Brain (organoid and tissue), 1 donor: ENCODE measurements around the gene ADH1A. TPM values are rescaled to one million over a fixed set of nuclear protein-coding genes. Genes with fewer than 3 reads are reported as not detected.

ENCODE experiments used
- polyA plus RNA-seq: library from polyadenylated mRNA; stranded (reverse); fragments of 350-450 nt; fragmentation: Illumina TruSeq; extraction: RNeasy Lipid Tissue Mini Kit (QIAGEN cat#74804); gene quantifications from one replicate; pipeline ENCODE4 v1.2.3, GENCODE V29; 2015; ENCODE audit warnings: low read depth, low replicate concordance; ENCODE audit not compliant: insufficient read depth

ADH1A gene
- polyA plus RNA-seq, 1 donor from 2014 or later: not detected

Other genes with a start within 250 kb of the ADH1A start
- gene ADH5, start 202.2 kb downstream of the ADH1A start, polyA plus RNA-seq: 73.7 TPM
- gene ADH4, start 146.7 kb downstream of the ADH1A start, polyA plus RNA-seq: 0.19 TPM
- not detected for gene ADH6, start 71.7 kb downstream of the ADH1A start, polyA plus RNA-seq
- gene ADH1B, start 30.4 kb upstream of the ADH1A start, polyA plus RNA-seq: 1.1 TPM
- gene ADH1C, start 61.8 kb upstream of the ADH1A start, polyA plus RNA-seq: not detected
- gene ADH7, start 144.4 kb upstream of the ADH1A start, polyA plus RNA-seq: not detected
- not detected for gene C4orf17, start 220.0 kb upstream of the ADH1A start, polyA plus RNA-seq